Cortex of kidney (tissue), 1 donor: ENCODE measurements around the gene KRTAP10-1.

Experiments used
- DNase-seq: peaks from one replicate; lab custom pipeline; 2025; lab: John Stamatoyannopoulos, UW

Gene KRTAP10-1

GRCh38 chr21:44527983-44528633 is 11.9 kb downstream of the KRTAP10-1 start:
- no peak for DNase-seq

GRCh38 chr21:44527156-44527982 is 12.6 kb downstream of the KRTAP10-1 start:
- DNase-seq, result no peak

GRCh38 chr21:44526096-44526997 is 13.6 kb downstream of the KRTAP10-1 start:
- DNase-seq, result no peak

- no peak for DNase-seq
Observed at GRCh38 chr21:44525391-44526095, 14.5 kb downstream of the KRTAP10-1 start.

- no peak for DNase-seq
Observed at GRCh38 chr21:44524414-44525371, 15.3 kb downstream of the KRTAP10-1 start.

- DNase-seq, result no peak
Observed at GRCh38 chr21:44523567-44524413, 16.2 kb downstream of the KRTAP10-1 start.

GRCh38 chr21:44522753-44523204 is 17.2 kb downstream of the KRTAP10-1 start:
- DNase-seq, result no peak

GRCh38 chr21:44521928-44522752 is 17.9 kb downstream of the KRTAP10-1 start:
- no peak for DNase-seq

- no peak for DNase-seq
Observed at GRCh38 chr21:44521301-44521927, 18.6 kb downstream of the KRTAP10-1 start.

- DNase-seq, result no peak
Observed at GRCh38 chr21:44520326-44521300, 19.4 kb downstream of the KRTAP10-1 start.

- DNase-seq, result no peak
Observed at GRCh38 chr21:44519346-44520325, 20.4 kb downstream of the KRTAP10-1 start.

- DNase-seq, result no peak
Observed at GRCh38 chr21:44518686-44519085, 21.3 kb downstream of the KRTAP10-1 start.

GRCh38 chr21:44517175-44517899 is 22.7 kb downstream of the KRTAP10-1 start:
- no peak for DNase-seq

GRCh38 chr21:44516828-44517174 is 23.2 kb downstream of the KRTAP10-1 start:
- no peak for DNase-seq

- DNase-seq, result no peak
Observed at GRCh38 chr21:44516342-44516741, 23.7 kb downstream of the KRTAP10-1 start.
